WERI-Rb-1 (cell line): Measurements from ENCODE around the gene PDPN.

Experiments used
- DNase-seq: peaks from one replicate; pipeline ENCODE4 v3.0.0-alpha.2; 2020
- H3K27ac ChIP-seq: fragments of 250-450 bp; sonication (Bioruptor Pico); 2 replicates; pipeline ENCODE4 v1.5.1; 2020; ENCODE audit warnings: mild to moderate bottlenecking, moderate library complexity
- H3K27me3 ChIP-seq: fragments of 250-450 bp; sonication (Bioruptor Pico); 2 replicates; pipeline ENCODE4 v1.5.1; 2021; ENCODE audit warnings: mild to moderate bottlenecking, low read depth, moderate library complexity; ENCODE audit not compliant: insufficient read depth, severe bottlenecking
- H3K36me3 ChIP-seq: fragments of 250-450 bp; sonication (Bioruptor Pico); 2 replicates; pipeline ENCODE4 v1.5.1; 2020; ENCODE audit warnings: mild to moderate bottlenecking, moderate library complexity
- H3K4me3 ChIP-seq: 2 replicates; pipeline ENCODE4 v1.5.1; 2011; ENCODE audit warnings: low read depth, mild to moderate bottlenecking, control low read depth, low read length
- H3K9me3 ChIP-seq: fragments of 250-450 bp; sonication (Bioruptor Pico); 2 replicates; pipeline ENCODE4 v1.5.1; 2021; ENCODE audit warnings: mild to moderate bottlenecking, moderate library complexity; ENCODE audit not compliant: severe bottlenecking
- CTCF ChIP-seq: IDR thresholded peaks from 2 replicates; pipeline ENCODE4 v1.5.1; 2011; ENCODE audit warnings: low read depth, mild to moderate bottlenecking, control low read depth, inconsistent platforms, low read length

The PDPN gene

GRCh38 chr1:13620825-13621224 lies 37.2 kb downstream of the PDPN start:
- Histone ChIP-seq H3K27ac (no peak overlapping the region), H3K9me3 (no peaks in the 10 kb centered on the region), H3K4me3 (no peak overlapping the region), H3K27me3 (no peaks in the 10 kb centered on the region), H3K36me3 (no peaks in the 10 kb centered on the region)
- no peak for DNase-seq
- TF ChIP-seq CTCF: no peak

- H3K27me3 ChIP-seq: no peaks in the 10 kb centered on the region
- no peak overlapping the region for H3K4me3 ChIP-seq
- no peak for DNase-seq
- H3K27ac ChIP-seq: no peak overlapping the region
- TF ChIP-seq CTCF: no peak
- no peaks in the 10 kb centered on the region for H3K9me3 ChIP-seq
- H3K36me3 ChIP-seq: no peaks in the 10 kb centered on the region
These were observed 38.8 kb downstream of the PDPN start for GRCh38 chr1:13622446-13622845.

GRCh38 chr1:13623021-13623637 lies 39.5 kb downstream of the PDPN start:
- H3K9me3 ChIP-seq: no peaks in the 10 kb centered on the region
- no peak for TF ChIP-seq CTCF
- H3K27me3 ChIP-seq: no peaks in the 10 kb centered on the region
- no peak overlapping the region for H3K27ac ChIP-seq
- no peaks in the 10 kb centered on the region for H3K36me3 ChIP-seq
- no peak overlapping the region for H3K4me3 ChIP-seq
- no peak for DNase-seq

DNA sequence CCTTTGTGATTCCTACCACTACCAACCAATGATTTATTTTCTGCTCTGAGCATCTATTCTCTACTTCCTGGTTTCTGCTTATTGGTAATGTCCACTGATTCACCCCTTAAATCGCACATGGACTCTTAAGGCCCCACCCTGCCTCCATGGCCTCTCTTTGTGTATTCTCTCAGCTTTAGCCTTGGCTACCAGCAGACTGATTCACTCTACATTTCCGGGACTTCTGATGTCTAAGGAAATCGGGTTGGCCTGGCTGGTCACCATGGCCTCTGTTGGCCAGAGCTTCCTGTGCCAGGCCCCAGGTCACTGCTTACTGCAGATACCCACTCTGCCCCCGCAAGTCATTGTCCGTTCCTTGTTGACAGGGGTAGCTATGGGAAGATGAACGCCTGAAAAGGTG lies 40.9 kb downstream of the PDPN start:
- H3K4me3 ChIP-seq: no peak overlapping the region
- no peak for DNase-seq
- no peak for TF ChIP-seq CTCF
- no peaks in the 10 kb centered on the region for H3K9me3 ChIP-seq
- no peaks in the 10 kb centered on the region for H3K36me3 ChIP-seq
- no peak overlapping the region for H3K27ac ChIP-seq
- no peaks in the 10 kb centered on the region for H3K27me3 ChIP-seq

GRCh38 chr1:13627127-13627526 lies 43.5 kb downstream of the PDPN start:
- no peak for DNase-seq
- H3K9me3 ChIP-seq: no peaks in the 10 kb centered on the region
- no peaks in the 10 kb centered on the region for H3K36me3 ChIP-seq
- H3K27ac ChIP-seq: no peak overlapping the region
- TF ChIP-seq CTCF: no peak
- H3K4me3 ChIP-seq: no peak overlapping the region
- no peaks in the 10 kb centered on the region for H3K27me3 ChIP-seq

GRCh38 chr1:13628218-13628617 lies 44.6 kb downstream of the PDPN start:
- no peak for TF ChIP-seq CTCF

More at GRCh38 chr1:13628218-13628617, 44.6 kb downstream of the PDPN start:
- Histone ChIP-seq H3K9me3 (peaks cover 2% of the 10 kb centered on the region), H3K4me3 (no peak overlapping the region), H3K27me3 (no peaks in the 10 kb centered on the region), H3K27ac (no peak overlapping the region), H3K36me3 (no peaks in the 10 kb centered on the region)
- DNase-seq: no peak
